Skin of body (tissue), 2 donors: ENCODE measurements around the gene HOXD3. TPM values are rescaled to one million over a fixed set of nuclear protein-coding genes. Genes with fewer than 3 reads are reported as not detected.

Experiments used
- DNase-seq: peaks from one replicate; lab custom pipeline; 2025; lab: John Stamatoyannopoulos, UW
- total RNA-seq: library from RNA; depleted of rRNA; stranded (reverse); fragments of >200 nt; gene quantifications from one replicate; pipeline ENCODE4 v1.2.3, GENCODE V29; 2014

Gene HOXD3
- total RNA-seq, 1 donor from 2014 or later: 9.7 TPM

DNA sequence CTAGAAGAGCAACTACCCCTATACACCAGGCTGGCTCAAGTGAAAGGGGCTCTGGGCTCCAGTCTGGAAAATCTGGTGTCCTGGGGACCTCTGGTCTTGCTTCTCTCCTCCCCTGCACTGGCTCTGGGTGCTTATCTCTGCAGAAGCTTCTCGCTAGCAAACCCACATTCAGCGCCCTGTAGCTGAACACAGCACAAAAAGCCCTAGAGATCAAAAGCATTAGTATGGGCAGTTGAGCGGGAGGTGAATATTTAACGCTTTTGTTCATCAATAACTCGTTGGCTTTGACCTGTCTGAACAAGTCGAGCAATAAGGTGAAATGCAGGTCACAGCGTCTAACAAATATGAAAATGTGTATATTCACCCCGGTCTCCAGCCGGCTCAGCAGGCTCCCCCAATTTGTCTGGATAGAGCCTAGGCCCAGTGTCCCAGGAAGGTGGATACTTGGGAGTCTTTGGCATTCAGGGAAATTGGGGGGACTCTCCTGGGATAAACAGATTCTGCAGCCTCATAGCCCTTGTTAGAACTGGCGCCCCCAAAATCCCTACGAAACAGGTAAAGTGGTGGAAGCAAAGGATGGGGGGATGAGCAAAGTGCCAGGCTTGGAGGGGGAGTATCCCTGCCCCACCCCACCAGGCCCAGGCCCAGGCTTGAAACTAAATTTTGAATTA is 8.2 kb upstream of the HOXD3 start:
- no peak for DNase-seq

DNA sequence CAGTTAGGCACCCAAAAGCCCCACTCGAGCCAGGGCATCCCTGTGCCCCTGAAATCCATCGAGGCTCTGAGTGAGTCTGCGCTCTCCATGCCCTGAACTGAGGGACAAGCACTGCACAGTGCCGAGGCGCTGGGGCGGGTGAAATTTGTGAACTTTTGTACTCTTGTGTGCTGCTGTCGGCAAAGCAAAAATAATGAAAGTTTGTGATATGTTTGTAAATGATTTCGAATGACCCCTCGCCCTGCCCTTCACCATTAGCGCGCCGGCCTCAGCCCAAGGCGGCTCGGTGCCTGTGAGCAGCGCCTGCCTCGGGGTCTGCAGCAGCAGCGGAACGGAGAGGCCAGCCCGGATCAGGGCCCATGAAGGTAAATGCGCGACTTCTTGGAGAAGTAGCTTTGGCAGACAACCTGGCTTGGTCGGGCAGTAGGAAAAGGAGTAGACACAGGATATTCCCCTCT is 7.6 kb upstream of the HOXD3 start:
- DNase-seq: no peak

DNA sequence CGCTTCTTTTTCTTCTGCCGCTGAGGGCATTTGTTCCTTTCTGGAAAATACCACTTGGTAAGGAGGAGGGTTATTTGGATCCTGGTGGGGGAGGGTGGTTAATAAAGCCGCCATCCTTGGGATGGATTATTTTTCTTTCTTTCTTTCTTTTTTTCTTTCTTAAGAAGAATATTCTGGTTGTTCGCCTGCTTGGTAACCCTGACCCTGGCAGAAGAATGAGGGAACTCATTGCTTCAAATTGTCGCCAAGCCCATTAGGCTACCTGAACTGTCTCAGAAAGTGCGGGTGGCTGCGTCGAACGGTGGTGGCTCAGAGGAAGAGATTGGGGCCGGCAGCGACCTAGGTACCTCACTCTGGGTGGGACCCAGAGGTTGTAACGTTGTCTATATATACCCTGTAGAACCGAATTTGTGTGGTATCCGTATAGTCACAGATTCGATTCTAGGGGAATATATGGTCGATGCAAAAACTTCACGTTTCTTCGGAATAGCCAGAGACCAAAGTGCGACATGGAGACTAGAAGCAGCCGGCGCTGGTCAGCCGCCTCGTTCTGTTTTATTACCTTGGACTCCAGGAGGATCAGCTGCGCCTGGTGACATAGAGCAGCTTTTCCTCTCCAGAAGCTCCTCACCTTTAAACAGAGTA is 7.0 kb upstream of the HOXD3 start:
- DNase-seq: no peak

DNA sequence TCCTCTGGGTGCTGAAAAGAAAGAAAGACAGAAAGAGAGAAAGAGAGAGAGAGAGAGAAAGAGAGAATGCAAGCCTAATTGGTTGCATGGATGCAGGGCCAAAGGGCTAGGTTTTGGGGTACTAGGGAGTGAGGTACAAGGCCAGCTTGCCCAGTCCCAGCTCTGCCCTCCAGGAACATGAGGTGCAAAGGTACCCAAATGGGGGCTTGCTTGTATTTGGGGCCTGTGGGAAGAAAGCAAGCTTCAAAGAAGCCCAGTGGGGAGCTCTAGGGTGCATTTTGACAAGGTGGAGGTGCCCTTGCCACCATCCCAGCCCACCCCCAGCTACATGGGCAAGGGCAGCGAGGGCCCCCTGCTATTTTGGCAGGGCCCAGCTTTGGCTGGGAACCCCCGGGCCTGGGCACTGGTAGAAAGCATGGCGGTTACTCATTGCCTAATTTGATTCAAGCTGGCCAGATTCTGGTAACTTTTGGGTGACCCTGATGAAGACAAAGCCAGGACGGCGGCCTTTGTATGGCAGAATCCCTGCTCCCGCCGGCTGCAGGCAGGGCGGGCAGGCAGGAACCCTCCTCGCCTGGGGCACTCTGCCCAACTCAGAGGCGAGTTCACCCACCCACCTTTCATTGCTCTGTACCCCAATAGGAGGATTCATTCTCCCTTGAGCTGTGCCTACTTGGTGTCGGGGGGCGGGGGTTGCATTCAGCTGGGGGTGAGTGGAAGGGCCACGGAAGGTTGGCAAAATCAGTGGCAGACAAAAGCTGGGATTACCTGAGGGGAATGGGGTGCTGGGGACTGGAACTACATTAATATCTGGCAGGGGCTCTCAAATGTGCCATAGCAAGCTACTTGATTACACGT is 6.3 kb upstream of the HOXD3 start:
- no peak for DNase-seq

DNA sequence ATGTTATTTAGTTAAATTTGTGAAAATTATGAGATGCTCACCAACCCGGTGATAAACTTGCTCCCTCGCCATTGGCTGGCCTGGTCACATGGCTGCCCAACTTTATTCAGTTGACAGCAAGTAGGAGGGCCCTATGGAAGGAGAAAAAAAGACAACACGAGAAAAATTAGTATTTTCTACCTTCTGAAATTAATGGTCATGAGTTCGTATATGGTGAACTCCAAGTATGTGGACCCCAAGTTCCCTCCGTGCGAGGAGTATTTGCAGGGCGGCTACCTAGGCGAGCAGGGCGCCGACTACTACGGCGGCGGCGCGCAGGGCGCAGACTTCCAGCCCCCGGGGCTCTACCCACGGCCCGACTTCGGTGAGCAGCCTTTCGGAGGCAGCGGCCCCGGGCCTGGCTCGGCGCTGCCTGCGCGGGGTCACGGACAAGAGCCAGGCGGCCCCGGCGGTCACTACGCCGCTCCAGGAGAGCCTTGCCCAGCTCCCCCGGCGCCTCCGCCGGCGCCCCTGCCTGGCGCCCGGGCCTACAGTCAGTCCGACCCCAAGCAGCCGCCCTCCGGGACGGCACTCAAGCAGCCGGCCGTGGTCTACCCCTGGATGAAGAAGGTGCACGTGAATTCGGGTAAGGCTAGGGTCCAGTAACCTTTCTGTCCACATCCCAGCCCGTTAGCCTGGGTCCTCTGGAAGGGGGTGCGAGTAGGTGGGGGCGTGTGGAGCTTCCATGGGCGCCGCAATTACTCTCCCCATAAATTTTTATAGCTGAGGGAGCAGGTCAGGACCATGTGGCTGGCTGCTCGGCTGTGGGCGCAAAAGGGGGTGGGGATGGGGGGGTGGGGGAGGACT is 5.4 kb upstream of the HOXD3 start, which contains the start of gene HOXD4:
Gene HOXD4 (plus strand): TSS at position 109 of the 846 bp plus-strand sequence. CDS start 84 bp downstream, at position 193.
- no peak for DNase-seq

DNA sequence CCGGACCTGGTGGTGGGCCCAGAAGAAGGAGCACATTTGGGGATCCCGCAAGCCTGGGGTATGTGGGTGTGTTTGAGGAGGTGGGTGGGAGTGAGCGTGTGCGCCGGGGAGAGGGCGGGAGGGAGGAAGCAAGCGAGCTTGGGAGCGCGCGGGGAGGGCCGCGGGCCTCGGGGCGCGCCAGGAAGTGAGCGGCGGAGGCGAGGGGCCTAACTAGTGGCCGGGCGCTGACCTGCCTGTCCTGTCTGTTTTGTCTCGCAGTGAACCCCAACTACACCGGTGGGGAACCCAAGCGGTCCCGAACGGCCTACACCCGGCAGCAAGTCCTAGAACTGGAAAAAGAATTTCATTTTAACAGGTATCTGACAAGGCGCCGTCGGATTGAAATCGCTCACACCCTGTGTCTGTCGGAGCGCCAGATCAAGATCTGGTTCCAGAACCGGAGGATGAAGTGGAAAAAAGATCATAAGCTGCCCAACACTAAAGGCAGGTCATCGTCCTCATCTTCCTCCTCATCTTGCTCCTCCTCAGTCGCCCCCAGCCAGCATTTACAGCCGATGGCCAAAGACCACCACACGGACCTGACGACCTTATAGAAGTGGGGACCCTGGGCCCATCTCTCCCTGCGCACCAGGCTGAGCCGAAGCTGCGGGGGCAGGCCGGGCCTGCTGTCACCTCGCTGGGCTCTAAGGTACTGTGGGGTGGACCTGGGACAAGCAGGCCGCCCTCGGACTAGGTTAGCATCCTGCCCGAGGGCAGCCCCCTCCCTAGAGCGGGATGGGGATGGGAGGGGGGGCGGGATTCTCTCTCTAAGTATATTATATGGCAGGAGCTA is 4.5 kb upstream of the HOXD3 start:
- DNase-seq: no peak

DNA sequence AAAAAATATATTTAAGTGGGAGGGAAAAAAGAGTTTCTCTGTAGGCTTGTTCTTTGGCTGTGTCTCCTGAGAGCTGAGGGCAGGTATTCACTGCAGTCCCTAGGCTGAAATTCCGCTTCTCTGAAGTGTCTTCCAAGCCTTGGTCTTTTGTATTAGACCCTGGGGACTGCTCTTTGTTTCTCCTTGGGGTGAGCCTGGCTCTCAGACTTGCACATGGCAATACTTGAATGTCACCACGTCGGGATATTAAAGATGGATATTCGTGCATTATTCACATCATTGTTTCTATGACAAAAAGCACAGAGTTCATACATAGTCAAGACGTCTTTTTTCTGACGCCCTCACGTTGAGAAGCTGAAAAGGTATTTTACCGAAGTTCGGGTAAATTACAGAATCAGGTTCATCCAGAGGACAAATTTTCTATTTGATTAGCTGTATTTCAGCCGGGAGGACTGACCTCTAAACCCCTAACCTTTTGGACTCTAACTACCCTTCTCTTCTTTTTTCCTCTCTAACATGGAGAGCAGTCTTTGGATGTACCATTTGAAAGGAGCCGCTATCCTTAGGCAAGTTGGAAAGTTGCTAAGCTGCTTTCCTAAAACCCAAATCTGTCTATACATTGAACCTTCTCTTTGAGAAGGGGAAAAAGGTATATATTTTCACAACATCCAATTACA is 2.4 kb upstream of the HOXD3 start:
- DNase-seq: no peak

DNA sequence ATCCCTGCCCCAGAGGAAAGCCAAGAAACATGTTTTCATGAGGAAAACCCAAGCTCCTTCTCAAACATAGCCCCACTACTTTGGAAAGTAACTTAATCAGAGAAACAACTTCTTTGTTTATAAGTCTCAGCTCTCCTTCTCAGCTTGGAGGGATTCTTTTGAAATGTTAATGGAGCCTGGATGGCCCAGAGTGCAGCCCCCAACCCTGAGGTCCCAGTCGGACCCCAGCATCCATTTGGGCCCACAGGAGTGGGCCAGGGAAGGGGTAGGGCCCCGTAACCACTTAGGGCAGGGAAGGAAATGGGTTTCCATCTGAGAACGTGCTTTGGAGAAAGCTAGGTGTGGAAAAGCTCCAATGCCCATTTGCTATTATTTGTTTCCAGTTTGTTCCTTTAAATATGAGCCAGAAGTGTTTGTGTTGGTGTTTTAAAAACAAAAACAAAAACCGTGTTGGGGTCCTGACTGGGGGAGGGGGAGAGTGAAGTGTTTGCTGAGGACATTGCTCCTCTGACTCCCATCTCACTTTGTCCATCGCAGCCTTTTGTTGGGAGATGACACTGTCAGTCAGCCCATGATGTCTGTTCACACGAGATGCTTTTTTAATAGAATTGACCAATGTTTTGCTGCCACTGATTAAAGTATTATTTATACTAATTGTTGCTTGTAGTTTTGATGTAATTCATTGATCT is 1.6 kb upstream of the HOXD3 start:
- DNase-seq: no peak

DNA sequence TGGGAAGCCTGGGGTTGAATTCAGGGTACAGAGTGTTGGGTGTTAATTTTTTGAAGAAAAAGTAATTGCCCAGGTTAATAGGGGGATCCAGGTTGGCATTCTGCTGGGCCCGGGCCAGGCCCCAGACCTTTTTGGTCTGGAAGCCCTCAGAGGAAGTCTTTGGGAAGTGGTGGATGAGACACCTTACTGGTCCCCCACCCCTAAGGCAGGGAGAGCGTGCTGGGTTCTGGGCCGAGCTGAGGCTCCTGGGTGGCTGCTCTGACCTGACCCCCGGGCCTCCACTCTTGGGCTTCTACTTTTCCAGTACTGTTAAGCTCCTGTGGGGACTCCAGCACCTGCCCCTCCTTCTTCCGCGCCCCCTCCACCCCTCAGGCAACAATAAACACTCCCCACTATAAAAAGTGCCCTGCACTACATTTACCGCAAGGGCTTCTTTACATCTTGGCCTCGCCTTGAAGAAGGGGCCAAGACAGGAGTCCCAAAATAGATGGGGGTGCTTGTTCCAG is 753 bp upstream of the HOXD3 start:
- no peak for DNase-seq

DNA sequence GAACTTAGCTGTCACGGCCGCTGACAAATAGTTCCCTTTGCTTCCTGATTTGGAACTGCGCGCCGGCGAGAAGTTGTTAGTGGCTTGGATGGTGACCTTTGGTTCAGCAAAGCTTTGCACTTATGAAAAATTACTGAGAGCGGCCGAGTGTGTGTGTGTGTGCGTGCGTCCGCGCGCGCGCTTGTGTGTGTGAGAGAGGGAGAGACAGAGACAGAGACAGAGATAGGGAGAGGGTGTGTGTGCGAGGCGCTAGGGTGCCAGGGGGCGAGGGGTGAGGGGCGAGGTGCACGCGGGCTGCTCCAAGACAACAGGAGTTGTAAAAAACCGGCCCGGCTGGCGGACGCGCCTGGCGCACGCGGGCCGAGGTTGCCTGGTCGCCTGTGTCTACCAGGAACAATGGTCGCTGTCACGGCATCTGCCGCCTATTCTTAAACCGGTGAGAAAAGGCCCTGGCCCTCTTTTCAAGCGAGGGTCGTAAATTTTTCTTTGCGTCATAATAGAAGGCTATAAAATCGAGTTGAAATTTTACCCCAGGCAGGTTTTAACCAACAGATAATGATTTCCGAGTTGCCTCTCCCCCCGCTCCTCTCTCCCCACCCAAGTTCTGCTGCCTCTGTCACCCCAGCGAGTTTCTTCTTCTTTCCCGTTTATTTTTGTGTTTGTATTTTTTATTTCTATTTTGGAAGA is 535 bp downstream of the HOXD3 start:
- no peak for DNase-seq

DNA sequence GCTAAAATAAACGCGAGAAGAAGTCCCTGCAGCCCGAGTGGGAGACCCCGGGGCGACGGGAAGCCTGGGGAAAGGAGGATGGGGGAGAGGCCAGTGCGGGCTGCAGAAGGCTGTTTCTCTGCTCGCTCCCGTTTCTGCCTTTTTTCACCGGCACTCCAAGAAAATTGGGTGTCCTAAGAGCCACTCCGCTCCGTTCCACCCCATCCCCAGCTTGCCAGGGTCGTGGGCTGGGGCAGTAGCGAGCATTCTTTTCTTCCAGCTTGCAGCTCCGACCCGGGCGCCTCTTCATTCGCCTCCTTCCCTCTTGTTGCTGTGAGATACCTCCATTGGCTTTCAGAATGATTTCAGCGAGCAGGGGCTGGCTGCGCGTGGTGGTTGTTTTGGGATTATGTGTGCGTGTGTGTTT is 1.1 kb downstream of the HOXD3 start:
- DNase-seq: no peak

DNA sequence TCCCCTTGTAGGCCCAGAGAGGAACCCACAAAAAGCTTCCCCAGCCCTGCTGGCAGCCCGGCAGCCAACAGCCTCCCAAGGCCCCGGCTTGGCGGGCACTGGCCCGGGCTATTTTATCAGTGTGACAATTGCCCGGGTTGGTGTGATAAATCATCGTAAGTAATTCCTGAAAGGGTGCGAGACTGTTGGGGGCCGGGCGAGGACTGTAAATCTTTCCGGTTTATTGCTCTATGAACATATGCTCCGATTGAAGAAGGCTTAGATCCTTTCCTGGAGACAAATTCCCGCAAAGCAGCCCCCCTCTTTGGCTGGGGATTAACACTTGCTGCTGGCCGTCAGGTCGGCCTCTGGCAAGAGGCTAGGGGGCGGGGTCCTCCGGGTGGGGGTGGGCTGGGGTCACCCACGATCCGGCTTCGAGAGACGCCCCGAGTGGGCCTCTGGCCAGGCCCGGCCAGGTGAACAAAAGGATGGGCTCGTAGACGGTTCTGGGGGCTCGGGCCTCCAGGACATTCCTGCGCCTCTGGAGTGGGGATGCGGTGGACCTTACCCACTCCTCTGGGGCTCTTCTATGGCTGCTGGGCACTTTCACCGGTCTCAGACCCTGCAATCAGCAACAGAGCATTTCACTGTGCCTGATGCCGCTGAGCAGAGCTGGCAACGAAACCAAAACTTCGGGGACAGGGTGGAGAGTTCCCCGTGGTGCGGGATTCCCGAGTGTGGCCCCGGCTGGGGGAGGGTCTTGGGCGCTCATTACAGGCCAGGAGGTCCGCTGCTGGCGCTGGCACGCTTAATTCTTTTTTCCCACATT is 2.0 kb downstream of the HOXD3 start:
- no peak for DNase-seq

DNA sequence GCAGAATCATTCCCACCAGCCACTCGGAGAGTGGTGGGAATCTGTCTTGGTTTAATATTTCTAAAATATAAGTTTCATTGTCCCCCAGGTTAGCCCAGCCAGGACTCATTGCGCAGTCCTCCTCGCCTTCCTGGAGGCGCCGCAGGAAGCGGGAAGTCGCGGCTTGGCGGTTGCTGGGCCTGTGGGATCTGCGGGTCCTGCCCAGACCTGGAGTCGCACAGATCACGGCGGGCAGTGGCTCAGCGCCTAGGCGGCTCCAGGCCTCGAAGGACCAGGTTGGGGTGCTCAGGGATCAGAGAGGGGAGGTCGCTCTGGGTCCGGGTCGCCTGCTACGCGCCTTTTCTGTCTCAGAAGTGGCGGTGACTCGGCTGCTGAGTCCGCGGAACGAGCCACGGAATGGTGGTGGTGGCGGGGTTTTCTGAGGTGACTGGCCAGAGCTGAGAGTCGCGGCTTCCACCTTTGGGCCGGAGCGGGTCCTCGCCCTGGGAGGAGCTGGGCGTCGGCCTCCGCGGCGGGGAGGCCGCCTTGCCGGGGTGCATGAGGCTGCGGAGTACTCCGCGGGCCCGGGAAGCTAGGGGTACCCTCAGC is 2.6 kb downstream of the HOXD3 start:
- DNase-seq: no peak

GRCh38 chr2:176160251-176160985 is 3.3 kb downstream of the HOXD3 start:
- DNase-seq: no peak

- DNase-seq: no peak
These were observed 4.1 kb downstream of the HOXD3 start for GRCh38 chr2:176160986-176161824.
